Brain microvascular endothelial cell (primary cell): ENCODE measurements around the gene KCNAB2.

Experiments
- DNase-seq: peaks from one replicate; pipeline ENCODE4 v3.0.0-alpha.2; 2020
- H3K27ac ChIP-seq: fragments of 250-450 bp; sonication (Bioruptor Pico); 2 replicates; pipeline ENCODE4 v1.5.1; 2020; ENCODE audit warnings: mild to moderate bottlenecking, moderate library complexity
- H3K27me3 ChIP-seq: fragments of 250-450 bp; sonication (Bioruptor Pico); replicated peaks from 2 replicates; pipeline ENCODE4 v1.5.1; 2020; ENCODE audit warnings: mild to moderate bottlenecking
- H3K36me3 ChIP-seq: fragments of 250-450 bp; sonication (Bioruptor Pico); replicated peaks from 2 replicates; pipeline ENCODE4 v1.5.1; 2020; ENCODE audit warnings: mild to moderate bottlenecking
- H3K4me3 ChIP-seq: 2 replicates; pipeline ENCODE4 v1.5.1; 2011; ENCODE audit warnings: low read depth, mild to moderate bottlenecking, control low read depth, low read length, moderate library complexity
- in situ Hi-C: cut with HindIII; loops from 2 replicates; pipeline ENCODE4 v1.10.0; 2017; ENCODE audit warnings: low sequenced_read_pairs, low pct_ligation_motif_present
- TF ChIP-seq, protein P1 (sequence below): IDR thresholded peaks from 2 replicates; pipeline ENCODE4 v1.5.1; 2011; ENCODE audit warnings: low read depth, mild to moderate bottlenecking, moderate library complexity, low read length, control low read depth, inconsistent platforms; ENCODE audit errors: missing control alignments

KCNAB2 gene

GRCh38 chr1:6108937-6109614 lies 63.4 kb downstream of the KCNAB2 start:
- peak; percentile 33 for DNase-seq
- TF ChIP-seq, protein P1, sequence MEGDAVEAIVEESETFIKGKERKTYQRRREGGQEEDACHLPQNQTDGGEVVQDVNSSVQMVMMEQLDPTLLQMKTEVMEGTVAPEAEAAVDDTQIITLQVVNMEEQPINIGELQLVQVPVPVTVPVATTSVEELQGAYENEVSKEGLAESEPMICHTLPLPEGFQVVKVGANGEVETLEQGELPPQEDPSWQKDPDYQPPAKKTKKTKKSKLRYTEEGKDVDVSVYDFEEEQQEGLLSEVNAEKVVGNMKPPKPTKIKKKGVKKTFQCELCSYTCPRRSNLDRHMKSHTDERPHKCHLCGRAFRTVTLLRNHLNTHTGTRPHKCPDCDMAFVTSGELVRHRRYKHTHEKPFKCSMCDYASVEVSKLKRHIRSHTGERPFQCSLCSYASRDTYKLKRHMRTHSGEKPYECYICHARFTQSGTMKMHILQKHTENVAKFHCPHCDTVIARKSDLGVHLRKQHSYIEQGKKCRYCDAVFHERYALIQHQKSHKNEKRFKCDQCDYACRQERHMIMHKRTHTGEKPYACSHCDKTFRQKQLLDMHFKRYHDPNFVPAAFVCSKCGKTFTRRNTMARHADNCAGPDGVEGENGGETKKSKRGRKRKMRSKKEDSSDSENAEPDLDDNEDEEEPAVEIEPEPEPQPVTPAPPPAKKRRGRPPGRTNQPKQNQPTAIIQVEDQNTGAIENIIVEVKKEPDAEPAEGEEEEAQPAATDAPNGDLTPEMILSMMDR = peak; percentile 72
- in situ Hi-C loops = no loop called here
- H3K36me3 ChIP-seq = no peaks in the 10 kb centered on the region
- H3K4me3 ChIP-seq = no peak overlapping the region
- no peak overlapping the region for H3K27ac ChIP-seq
- no peaks in the 10 kb centered on the region for H3K27me3 ChIP-seq

DNA sequence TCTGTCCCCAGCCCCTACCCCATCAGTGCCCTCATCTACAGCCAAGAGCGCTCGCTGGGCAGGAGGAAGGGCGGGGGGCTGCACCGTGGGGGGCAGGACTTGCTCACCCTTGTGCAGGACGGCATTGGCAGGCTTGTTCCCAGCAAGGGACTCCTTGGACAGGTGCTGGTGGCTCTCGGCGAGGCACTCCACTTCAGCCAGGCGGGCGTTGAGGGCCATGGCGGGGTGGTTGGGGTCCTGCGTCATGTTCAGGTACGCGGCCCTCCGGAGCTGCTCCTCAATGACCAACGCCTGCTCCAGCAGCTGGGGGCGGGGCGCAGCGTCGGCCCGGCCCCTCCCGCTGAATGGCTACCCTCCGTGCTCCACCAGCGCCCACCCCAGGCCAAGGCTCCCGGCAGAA lies 64.0 kb downstream of the KCNAB2 start:
- no peak overlapping the region for H3K4me3 ChIP-seq
- no peak overlapping the region for H3K27ac ChIP-seq
- no peaks in the 10 kb centered on the region for H3K36me3 ChIP-seq
- TF ChIP-seq, protein P1 = no peak
- H3K27me3 ChIP-seq = no peaks in the 10 kb centered on the region
- DNase-seq = no peak
- in situ Hi-C loops = no loop called here

- no peak for DNase-seq
- Histone ChIP-seq H3K4me3 (no peak overlapping the region), H3K27ac (no peak overlapping the region), H3K36me3 (no peaks in the 10 kb centered on the region), H3K27me3 (no peaks in the 10 kb centered on the region)
- TF ChIP-seq, protein P1 = no peak
- in situ Hi-C loops = no loop called here
Measured at GRCh38 chr1:6110326-6110725, 64.6 kb downstream of the KCNAB2 start.

DNA sequence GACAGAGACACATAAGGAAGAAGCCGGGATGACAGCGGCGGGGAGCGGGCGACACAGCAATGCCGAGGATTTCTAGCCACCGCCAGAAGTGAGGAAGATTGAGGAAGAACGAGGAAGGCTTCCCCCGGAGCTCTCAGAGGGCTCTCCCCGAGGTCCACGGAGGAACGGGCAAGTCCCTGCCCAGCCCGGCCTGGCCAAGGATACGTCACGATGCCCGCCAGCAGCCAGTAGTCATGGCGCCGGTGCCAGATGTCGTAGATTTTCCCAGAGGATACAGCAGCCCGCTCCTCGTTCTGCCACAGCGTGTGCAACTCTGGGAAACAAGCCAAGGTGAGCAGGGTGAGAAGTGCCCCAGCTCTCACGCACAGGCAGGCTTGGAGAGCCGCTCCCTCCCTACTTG lies 65.9 kb downstream of the KCNAB2 start:
- Histone ChIP-seq H3K36me3 (no peaks in the 10 kb centered on the region), H3K4me3 (no peak overlapping the region), H3K27ac (no peak overlapping the region), H3K27me3 (no peaks in the 10 kb centered on the region)
- TF ChIP-seq, protein P1 = no peak
- DNase-seq = no peak
- in situ Hi-C loops = no loop called here

GRCh38 chr1:6111991-6112689 lies 66.5 kb downstream of the KCNAB2 start:
- in situ Hi-C loops = no loop called here
- no peak overlapping the region for H3K4me3 ChIP-seq
- no peaks in the 10 kb centered on the region for H3K27me3 ChIP-seq
- TF ChIP-seq, protein P1 = no peak
- DNase-seq = no peak
- no peak overlapping the region for H3K27ac ChIP-seq
- no peaks in the 10 kb centered on the region for H3K36me3 ChIP-seq

DNA sequence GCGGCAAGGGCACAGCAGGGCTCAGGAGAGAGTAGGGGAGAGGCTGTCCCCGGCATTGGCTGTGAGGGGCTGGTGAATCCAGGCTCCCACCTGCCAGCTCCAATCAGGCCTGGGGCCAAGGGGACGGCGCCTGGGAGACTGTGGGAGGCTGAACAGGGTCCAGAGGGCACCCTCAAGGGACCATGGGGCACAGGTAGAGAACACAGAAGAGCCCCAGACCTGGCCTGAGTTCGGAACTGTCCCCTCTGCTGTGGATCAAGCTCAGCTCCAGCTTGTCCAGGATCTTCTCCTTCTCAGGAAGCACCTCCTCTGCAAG lies 67.0 kb downstream of the KCNAB2 start:
- Histone ChIP-seq H3K27me3 (no peaks in the 10 kb centered on the region), H3K4me3 (no peak overlapping the region), H3K27ac (no peak overlapping the region), H3K36me3 (no peaks in the 10 kb centered on the region)
- TF ChIP-seq, protein P1 = no peak
- no peak for DNase-seq
- in situ Hi-C loops = no loop called here
